GM18867 (cell line): ENCODE measurements around the gene GALK1.
"Not testable (repeated sequence)": the region's sequence is repeated elsewhere in the genome, so short reads cannot be mapped to it uniquely, and the experiment has no call there.

ENCODE experiments used
- ATAC-seq: cut with Tn5 transposase; IDR thresholded peaks from one replicate; pipeline ENCODE4 v1.9.1; 2021; ENCODE audit warnings: mild to moderate bottlenecking, moderate library complexity; ENCODE audit not compliant: unreplicated experiment

Gene GALK1

GRCh38 chr17:75764711-75765421, at the start of gene GALK1:
Gene GALK1 (minus strand): TSS chr17:75765192. CDS start chr17:75765136, 56 bp downstream.
- peak; percentile 76 for ATAC-seq

DNA sequence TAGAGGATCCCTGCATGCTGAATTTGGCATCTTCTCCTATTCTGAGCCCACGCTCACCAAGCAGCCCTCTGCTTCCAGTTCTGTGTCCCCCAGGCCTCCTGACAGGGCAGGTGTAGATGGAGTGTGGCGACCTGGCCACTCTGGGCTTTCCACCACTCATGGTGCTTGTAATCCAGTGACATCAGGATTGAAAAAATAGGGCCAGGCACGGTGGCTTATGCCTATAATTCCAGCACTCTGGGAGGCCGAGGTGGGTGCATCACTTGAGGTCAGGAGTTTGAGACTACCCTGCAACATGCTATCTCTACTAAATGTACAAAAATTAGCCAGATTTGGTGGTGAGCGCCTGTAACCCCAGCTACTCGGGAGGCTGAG, 49.0 kb upstream of the GALK1 start:
- ATAC-seq, result no peak

GRCh38 chr17:75813081-75814020, 48.4 kb upstream of the GALK1 start:
- ATAC-seq, result no peak

DNA sequence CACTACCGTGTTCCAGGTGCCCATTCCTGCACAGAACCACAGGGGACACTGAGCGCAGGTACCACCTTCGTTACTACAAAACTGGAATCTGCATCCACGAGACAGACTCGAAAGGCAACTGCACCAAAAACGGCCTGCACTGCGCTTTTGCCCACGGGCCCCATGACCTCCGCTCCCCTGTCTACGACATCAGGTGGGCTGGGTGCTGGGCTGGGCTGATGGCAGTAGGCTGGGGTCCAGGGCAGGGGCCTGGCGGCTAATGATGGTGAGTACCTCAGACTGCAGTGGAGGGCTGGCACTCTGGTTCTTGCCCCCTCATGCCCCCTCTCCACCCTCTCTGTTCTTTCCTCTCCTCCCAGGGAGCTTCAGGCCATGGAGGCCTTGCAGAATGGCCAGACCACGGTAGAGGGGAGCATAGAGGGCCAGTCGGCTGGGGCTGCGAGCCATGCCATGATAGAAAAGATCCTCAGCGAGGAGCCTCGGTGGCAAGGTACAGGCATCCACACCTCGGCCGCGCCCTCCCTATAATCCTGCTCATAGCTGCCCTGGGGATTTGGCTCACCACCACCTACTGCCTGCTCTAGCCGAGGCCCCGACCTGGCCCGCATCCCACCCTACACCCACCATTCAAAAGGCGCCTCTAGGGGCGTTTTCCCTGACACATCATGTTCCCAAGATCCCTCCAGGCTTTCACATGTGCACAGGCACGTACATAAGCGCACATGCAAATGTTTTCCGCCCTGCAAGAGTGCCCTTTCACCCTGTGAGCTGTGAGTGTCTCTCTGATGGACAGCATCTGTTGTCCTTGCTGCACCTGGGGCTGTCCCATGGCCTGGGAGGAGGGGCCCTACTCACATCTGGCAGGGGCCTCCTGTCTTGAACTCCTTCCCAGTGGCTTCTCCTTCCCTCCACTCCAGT, 47.4 kb upstream of the GALK1 start:
- no peak for ATAC-seq

- no peak for ATAC-seq
Measured at GRCh38 chr17:75811174-75811573, 46.2 kb upstream of the GALK1 start.

- ATAC-seq, result not testable (repeated sequence)
Measured at GRCh38 chr17:75810756-75811155, 45.8 kb upstream of the GALK1 start.

DNA sequence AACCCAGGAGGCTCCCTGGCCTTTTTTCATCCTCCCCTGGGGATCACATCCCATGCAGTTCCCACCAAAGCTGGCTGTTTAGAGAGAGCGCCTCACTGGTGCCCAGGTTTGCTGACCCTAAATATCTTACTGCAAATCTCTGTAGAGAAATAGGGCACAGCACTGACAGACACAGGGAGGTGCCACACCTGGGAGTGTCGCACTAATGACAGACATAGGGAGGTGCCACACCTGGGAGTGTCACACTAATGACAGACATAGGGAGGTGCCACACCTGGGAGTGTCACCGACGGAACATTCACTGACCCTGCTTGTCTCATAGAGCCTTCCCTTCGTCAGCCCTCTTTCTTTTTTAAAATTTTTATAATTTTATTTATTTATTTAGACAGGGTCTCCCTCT, 45.2 kb upstream of the GALK1 start:
- ATAC-seq, result no peak

DNA sequence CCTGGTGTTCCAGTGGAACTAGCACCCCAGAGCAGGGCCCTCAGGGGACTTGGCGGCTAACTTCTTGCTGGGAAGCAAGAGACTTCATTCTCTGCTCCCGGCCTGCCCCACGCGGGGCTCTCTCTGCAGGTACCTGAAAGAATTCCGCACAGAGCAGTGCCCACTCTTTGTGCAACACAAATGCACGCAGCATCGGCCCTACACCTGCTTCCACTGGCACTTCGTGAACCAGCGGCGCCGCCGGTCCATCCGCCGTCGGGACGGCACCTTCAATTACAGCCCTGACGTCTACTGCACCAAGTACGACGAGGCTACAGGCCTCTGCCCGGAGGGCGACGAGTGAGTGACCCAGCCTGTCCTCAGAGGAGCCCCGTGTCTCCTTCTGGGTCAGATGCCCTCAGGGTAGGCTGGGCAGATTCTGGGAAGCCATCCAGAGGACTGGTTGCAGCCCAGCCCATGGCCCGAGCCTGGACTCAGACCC, 44.7 kb upstream of the GALK1 start:
- ATAC-seq, result no peak

GRCh38 chr17:75808905-75809621, 44.1 kb upstream of the GALK1 start:
- ATAC-seq, result no peak

DNA sequence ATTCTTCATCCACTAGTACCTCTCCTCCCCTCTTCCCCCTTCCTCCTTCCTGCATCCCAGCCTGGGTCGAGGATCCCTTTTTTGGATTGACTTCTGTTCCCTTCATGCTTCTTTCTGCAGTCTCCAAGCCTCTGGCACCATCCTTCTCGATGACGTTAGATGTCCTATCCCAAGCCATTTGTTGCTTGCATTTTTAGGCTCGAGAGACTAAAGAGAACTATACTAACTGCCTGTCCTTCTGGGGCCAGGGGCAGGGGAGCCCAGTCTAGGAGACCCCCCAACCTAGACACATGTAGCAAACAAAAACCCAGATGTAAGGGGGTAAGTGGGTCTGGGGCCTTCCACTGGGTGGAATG, 43.5 kb upstream of the GALK1 start:
- no peak for ATAC-seq

GRCh38 chr17:75807861-75808260, 42.9 kb upstream of the GALK1 start:
- no peak for ATAC-seq

DNA sequence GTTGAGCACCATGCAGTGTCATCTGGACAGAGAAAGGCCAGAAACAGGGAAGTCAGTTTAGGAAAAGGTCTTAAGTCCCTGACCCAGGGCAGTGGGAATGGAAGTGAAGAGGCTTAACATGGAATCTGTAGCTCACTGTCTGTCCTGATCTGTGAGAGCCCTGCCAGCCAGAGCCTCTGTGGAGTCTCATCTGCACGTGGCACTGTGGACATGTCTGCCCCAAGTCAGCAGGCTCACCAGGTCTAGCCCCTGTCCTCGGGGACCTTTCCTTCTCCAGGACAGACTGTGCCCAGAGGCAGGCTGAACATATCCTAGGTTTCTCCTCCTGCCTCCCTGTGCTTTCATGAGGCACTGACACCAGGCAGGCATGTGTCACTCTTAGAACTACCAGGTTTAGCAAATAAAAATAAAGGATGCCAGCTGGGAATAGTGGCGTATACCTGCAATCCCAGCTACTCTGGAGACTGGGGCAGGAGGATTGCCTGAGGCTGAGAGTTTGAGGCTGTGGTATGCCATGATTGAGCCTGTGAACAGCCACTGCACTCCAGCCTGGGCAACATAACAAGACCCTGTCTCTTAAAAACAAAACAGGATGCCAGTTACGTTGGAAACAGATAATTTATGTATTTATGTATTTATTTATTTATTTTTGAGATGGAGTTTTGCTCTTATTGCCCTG, 42.0 kb upstream of the GALK1 start:
- ATAC-seq, result no peak

DNA sequence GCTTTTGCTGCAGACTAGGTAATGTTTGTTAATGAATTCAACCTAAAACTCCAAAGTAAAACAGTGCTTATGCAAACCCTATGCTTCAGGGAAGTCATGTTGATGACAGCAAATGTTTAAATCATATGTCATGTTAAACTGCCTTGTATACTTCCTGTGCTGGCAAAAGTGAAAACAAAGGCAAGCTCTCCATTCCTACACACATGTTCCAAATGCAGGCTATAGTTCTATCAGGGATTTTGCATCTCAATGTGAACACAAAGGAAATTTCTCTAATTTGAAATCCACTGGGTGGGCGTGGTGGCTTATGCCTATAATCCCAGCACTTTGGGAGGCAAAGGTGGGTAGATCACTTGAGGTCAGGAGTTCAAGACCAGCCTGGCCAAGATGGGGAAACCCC, 38.9 kb upstream of the GALK1 start:
- no peak for ATAC-seq

- ATAC-seq, result no peak
Measured at GRCh38 chr17:75799402-75799801, 34.4 kb upstream of the GALK1 start.

- ATAC-seq, result no peak
Measured at GRCh38 chr17:75795820-75796607, 31.0 kb upstream of the GALK1 start.

GRCh38 chr17:75793460-75793859, 28.5 kb upstream of the GALK1 start:
- no peak for ATAC-seq

DNA sequence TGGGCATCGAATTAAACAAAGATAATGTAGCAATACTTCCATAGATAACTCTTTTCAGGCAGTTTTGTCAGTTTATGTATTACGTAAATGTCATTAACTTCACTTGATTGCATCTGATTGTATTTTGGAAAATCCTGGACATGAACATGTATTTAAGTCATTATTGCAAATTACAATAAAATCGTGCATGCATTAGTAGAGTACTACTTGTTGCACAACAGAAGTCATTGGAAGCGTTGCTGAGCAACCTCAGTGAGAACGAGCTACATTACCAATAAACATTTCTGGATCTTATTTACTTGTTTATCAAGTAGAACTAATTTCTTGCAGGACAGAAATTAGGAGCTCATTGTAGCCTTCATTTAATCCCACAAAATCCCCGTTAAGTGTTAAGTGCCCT, 26.3 kb upstream of the GALK1 start:
- ATAC-seq, result no peak

- ATAC-seq, result peak; percentile 59
Measured at GRCh38 chr17:75785016-75785890, 20.3 kb upstream of the GALK1 start.
